HepG2 (cell line): Measurements from ENCODE around the gene ADAMTSL3. TPM values are rescaled to one million over a fixed set of nuclear protein-coding genes. Genes with fewer than 3 reads are reported as not detected.

Source experiments
- HMG20A ChIP-seq: IDR thresholded peaks from 2 replicates; pipeline ENCODE4 v1.6.1; 2016; ENCODE audit warnings: borderline replicate concordance
- MYNN ChIP-seq: sonication (generic); formaldehyde crosslinking; IDR thresholded peaks from 2 replicates; pipeline ENCODE4 v1.4.0; 2020; ENCODE audit warnings: mild to moderate bottlenecking, low read depth, missing genetic modification reagents
- PCBP1 ChIP-seq: fragments of 200-400 bp; formaldehyde crosslinking; IDR thresholded peaks from 2 replicates; pipeline ENCODE4 v1.6.1; 2017; ENCODE audit warnings: mild to moderate bottlenecking, low read depth, low read length, borderline replicate concordance
- SNAPC2 ChIP-seq: sonication (generic); formaldehyde crosslinking; IDR thresholded peaks from 2 replicates; pipeline ENCODE4 v1.8.1; 2022; ENCODE audit warnings: mild to moderate bottlenecking, missing genetic modification reagents
- ZNF354B ChIP-seq: sonication (generic); formaldehyde crosslinking; IDR thresholded peaks from 2 replicates; pipeline ENCODE4 v1.8.0; 2022; ENCODE audit warnings: mild to moderate bottlenecking, missing genetic modification reagents
- ZNF614 ChIP-seq: IDR thresholded peaks from 2 replicates; pipeline ENCODE4 v1.6.1; 2018; ENCODE audit warnings: missing biosample characterization, missing genetic modification reagents, inconsistent platforms, borderline replicate concordance
- polyA plus RNA-seq, 8 experiments: library from polyadenylated mRNA; depleted of rRNA in 3 of 8; stranded (reverse) in 7 of 8; unstranded in 1 of 8; fragments of >200 nt; fragmentation: Illumina TruSeq in 4 of 8; extraction: Trizol in 4 of 8; gene quantifications; 2 replicates each; pipeline versions ENCODE4 v1.2.1 to v1.2.3, GENCODE V29; 2011 to 2016; ENCODE audit warnings: low read depth in 4 of 8, missing spikeins in 1 of 8, mixed read lengths in 1 of 8; ENCODE audit not compliant: insufficient read depth in 1 of 8
- total RNA-seq, 5 experiments: library from RNA; depleted of rRNA; stranded (reverse); fragments of >200 nt; fragmentation: Illumina TruSeq; extraction: Trizol; gene quantifications; 2 replicates each; pipeline ENCODE4 v1.2.3, GENCODE V29; 2016; ENCODE audit warnings: low read depth in 1 of 5
- TF ChIP-seq, protein P1 (sequence below): sonication (generic); formaldehyde crosslinking; IDR thresholded peaks from one replicate; pipeline ENCODE4 v1.5.1; 2020; ENCODE audit warnings: mild to moderate bottlenecking, missing genetic modification reagents; ENCODE audit errors: not compliant biosample characterization

Gene ADAMTSL3
- total and polyA plus RNA-seq, 2 of the 13 experiments (the other 11 are each of a cell fraction or from before 2014, with no cell fraction given): 0.04 to 0.09 TPM

DNA sequence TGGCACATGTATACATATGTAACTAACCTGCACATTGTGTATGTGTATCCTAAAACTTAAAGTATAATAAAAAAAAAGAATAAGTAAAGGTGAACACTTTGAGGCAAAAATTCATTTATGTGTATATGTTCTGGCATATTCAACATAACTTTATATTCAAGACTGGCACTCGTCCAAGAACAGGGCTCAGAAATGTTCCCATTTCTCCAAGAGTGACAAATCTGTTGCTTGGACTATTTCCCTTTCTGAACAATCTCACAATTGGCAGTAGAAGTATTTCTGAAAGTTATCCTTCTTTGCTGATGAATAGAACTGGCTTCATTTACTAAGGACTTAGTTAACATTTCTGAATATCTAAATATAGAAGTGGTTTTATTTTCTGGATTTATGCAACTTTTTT is 212.8 kb downstream of the ADAMTSL3 start (continued):
- TF ChIP-seq, protein P1, sequence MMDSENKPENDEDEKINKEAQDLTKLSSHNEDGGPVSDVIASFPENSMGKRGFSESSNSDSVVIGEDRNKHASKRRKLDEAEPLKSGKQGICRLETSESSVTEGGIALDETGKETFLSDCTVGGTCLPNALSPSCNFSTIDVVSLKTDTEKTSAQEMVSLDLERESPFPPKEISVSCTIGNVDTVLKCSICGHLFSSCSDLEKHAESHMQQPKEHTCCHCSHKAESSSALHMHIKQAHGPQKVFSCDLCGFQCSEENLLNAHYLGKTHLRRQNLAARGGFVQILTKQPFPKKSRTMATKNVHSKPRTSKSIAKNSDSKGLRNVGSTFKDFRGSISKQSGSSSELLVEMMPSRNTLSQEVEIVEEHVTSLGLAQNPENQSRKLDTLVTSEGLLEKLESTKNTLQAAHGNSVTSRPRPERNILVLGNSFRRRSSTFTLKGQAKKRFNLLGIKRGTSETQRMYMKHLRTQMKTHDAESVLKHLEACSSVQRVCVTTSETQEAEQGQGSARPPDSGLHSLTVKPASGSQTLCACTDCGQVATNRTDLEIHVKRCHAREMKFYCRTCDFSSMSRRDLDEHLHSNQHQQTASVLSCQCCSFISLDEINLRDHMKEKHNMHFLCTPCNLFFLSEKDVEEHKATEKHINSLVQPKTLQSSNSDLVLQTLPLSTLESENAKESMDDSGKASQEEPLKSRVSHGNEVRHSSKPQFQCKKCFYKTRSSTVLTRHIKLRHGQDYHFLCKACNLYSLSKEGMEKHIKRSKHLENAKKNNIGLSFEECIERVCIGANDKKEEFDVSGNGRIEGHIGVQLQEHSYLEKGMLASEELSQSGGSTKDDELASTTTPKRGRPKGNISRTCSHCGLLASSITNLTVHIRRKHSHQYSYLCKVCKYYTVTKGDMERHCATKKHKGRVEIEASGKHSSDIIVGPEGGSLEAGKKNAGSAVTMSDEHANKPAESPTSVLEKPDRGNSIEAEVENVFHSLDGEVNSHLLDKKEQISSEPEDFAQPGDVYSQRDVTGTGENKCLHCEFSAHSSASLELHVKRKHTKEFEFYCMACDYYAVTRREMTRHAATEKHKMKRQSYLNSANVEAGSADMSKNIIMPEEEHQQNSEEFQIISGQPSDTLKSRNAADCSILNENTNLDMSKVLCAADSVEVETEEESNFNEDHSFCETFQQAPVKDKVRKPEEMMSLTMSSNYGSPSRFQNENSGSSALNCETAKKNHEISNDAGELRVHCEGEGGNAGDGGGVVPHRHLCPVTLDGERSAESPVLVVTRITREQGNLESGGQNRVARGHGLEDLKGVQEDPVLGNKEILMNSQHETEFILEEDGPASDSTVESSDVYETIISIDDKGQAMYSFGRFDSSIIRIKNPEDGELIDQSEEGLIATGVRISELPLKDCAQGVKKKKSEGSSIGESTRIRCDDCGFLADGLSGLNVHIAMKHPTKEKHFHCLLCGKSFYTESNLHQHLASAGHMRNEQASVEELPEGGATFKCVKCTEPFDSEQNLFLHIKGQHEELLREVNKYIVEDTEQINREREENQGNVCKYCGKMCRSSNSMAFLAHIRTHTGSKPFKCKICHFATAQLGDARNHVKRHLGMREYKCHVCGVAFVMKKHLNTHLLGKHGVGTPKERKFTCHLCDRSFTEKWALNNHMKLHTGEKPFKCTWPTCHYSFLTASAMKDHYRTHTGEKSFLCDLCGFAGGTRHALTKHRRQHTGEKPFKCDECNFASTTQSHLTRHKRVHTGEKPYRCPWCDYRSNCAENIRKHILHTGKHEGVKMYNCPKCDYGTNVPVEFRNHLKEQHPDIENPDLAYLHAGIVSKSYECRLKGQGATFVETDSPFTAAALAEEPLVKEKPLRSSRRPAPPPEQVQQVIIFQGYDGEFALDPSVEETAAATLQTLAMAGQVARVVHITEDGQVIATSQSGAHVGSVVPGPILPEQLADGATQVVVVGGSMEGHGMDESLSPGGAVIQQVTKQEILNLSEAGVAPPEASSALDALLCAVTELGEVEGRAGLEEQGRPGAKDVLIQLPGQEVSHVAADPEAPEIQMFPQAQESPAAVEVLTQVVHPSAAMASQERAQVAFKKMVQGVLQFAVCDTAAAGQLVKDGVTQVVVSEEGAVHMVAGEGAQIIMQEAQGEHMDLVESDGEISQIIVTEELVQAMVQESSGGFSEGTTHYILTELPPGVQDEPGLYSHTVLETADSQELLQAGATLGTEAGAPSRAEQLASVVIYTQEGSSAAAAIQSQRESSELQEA (CRISPR knock-in tag): no peak
- TF ChIP-seq ZNF354B (CRISPR knock-in tag): no peak
- TF ChIP-seq HMG20A (CRISPR knock-in tag): no peak
- no peak for TF ChIP-seq SNAPC2 (CRISPR knock-in tag)
- no peak for TF ChIP-seq PCBP1
- TF ChIP-seq MYNN: no peak
- TF ChIP-seq ZNF614 (CRISPR knock-in tag): no peak
